HepG2 (cell line): Measurements from ENCODE around the gene STOML1. TPM values are rescaled to one million over a fixed set of nuclear protein-coding genes. Genes with fewer than 3 reads are reported as not detected.

ENCODE experiments used
- ARID5B ChIP-seq: IDR thresholded peaks from 2 replicates; pipeline ENCODE4 v1.4.0; 2020; ENCODE audit warnings: mild to moderate bottlenecking, missing genetic modification reagents
- ATF3 ChIP-seq: sonication (generic); formaldehyde crosslinking; IDR thresholded peaks from 2 replicates; pipeline ENCODE4 v1.4.0; 2020; ENCODE audit warnings: missing genetic modification reagents
- CBX1 ChIP-seq: IDR thresholded peaks from one replicate; pipeline ENCODE4 v1.6.1; 2016; ENCODE audit warnings: antibody characterized with exemption, low read depth
- DMTF1 ChIP-seq: sonication (generic); formaldehyde crosslinking; IDR thresholded peaks from 2 replicates; pipeline ENCODE4 v1.4.0; 2020; ENCODE audit warnings: mild to moderate bottlenecking, missing genetic modification reagents
- ETV5 ChIP-seq: IDR thresholded peaks from 2 replicates; pipeline ENCODE4 v1.6.1; 2018; ENCODE audit warnings: missing biosample characterization, missing genetic modification reagents, inconsistent platforms, borderline replicate concordance
- MAX ChIP-seq: IDR thresholded peaks from 2 replicates; pipeline ENCODE4 v1.6.1; 2012; ENCODE audit warnings: inconsistent platforms
- RNF2 ChIP-seq: fragments of 450-650 bp; conservative IDR thresholded peaks from 2 replicates; pipeline ENCODE4 v1.6.1; 2016; ENCODE audit warnings: low read depth
- SALL1 ChIP-seq: sonication (generic); formaldehyde crosslinking; IDR thresholded peaks from 2 replicates; pipeline ENCODE4 v1.8.0; 2022; ENCODE audit warnings: mild to moderate bottlenecking, missing genetic modification reagents
- SCMH1 ChIP-seq: sonication (generic); formaldehyde crosslinking; IDR thresholded peaks from 2 replicates; pipeline ENCODE4 v1.9.0; 2021; ENCODE audit warnings: missing genetic modification reagents, mild to moderate bottlenecking, borderline replicate concordance
- SRY ChIP-seq: sonication (generic); formaldehyde crosslinking; IDR thresholded peaks from 2 replicates; pipeline ENCODE4 v1.8.0; 2022; ENCODE audit warnings: mild to moderate bottlenecking, missing genetic modification reagents
- TEAD3 ChIP-seq: optimal IDR thresholded peaks from 2 replicates; pipeline ENCODE3; 2016; ENCODE audit warnings: borderline replicate concordance
- TGIF2 ChIP-seq: IDR thresholded peaks from 2 replicates; pipeline ENCODE4 v1.6.1; 2016; ENCODE audit warnings: control low read depth, missing compliant biosample characterization
- TOE1 ChIP-seq: sonication (generic); formaldehyde crosslinking; IDR thresholded peaks from 2 replicates; pipeline ENCODE4 v1.4.0; 2020; ENCODE audit warnings: mild to moderate bottlenecking, missing genetic modification reagents
- UBTF ChIP-seq: sonication (generic); formaldehyde crosslinking; IDR thresholded peaks from 2 replicates; pipeline ENCODE4 v1.4.0; 2020; ENCODE audit warnings: mild to moderate bottlenecking, missing genetic modification reagents
- ZBTB8A ChIP-seq: sonication (generic); formaldehyde crosslinking; IDR thresholded peaks from 2 replicates; pipeline ENCODE4 v1.4.0; 2020; ENCODE audit warnings: mild to moderate bottlenecking, low read depth, missing genetic modification reagents, borderline replicate concordance
- ZFY ChIP-seq: sonication (generic); formaldehyde crosslinking; IDR thresholded peaks from 2 replicates; pipeline ENCODE4 v1.4.0; 2020; ENCODE audit warnings: missing genetic modification reagents
- ZNF17 ChIP-seq: sonication (generic); formaldehyde crosslinking; IDR thresholded peaks from 2 replicates; pipeline ENCODE4 v1.5.0; 2020; ENCODE audit warnings: mild to moderate bottlenecking, missing genetic modification reagents
- ZNF850 ChIP-seq: sonication (generic); formaldehyde crosslinking; conservative IDR thresholded peaks from 2 replicates; pipeline ENCODE4 v1.9.0; 2021; ENCODE audit warnings: mild to moderate bottlenecking, missing genetic modification reagents
- ZSCAN21 ChIP-seq: sonication (generic); formaldehyde crosslinking; IDR thresholded peaks from 2 replicates; pipeline ENCODE4 v1.8.0; 2022; ENCODE audit warnings: mild to moderate bottlenecking, missing genetic modification reagents, moderate library complexity, borderline replicate concordance
- ZSCAN25 ChIP-seq: sonication (generic); formaldehyde crosslinking; IDR thresholded peaks from 2 replicates; pipeline ENCODE4 v1.8.0; 2022; ENCODE audit warnings: mild to moderate bottlenecking, missing genetic modification reagents
- polyA plus RNA-seq, 8 experiments: library from polyadenylated mRNA; depleted of rRNA in 3 of 8; stranded (reverse) in 7 of 8; unstranded in 1 of 8; fragments of >200 nt; fragmentation: Illumina TruSeq in 4 of 8; extraction: Trizol in 4 of 8; gene quantifications; 2 replicates each; pipeline versions ENCODE4 v1.2.1 to v1.2.3, GENCODE V29; 2011 to 2016; ENCODE audit warnings: low read depth in 4 of 8, missing spikeins in 1 of 8, mixed read lengths in 1 of 8; ENCODE audit not compliant: insufficient read depth in 1 of 8
- total RNA-seq, 5 experiments: library from RNA; depleted of rRNA; stranded (reverse); fragments of >200 nt; fragmentation: Illumina TruSeq; extraction: Trizol; gene quantifications; 2 replicates each; pipeline ENCODE4 v1.2.3, GENCODE V29; 2016; ENCODE audit warnings: low read depth in 1 of 5

Gene STOML1
- total and polyA plus RNA-seq, 2 of the 13 experiments (the other 11 are each of a cell fraction or from before 2014, with no cell fraction given): 3.5 to 3.7 TPM

- peak; percentile 55; the same call in 1 of the 2 replicates for TF ChIP-seq UBTF (CRISPR knock-in tag)
- peak; percentile 51 for TF ChIP-seq ETV5
- TF ChIP-seq ATF3: no peak
- TF ChIP-seq ZBTB8A (CRISPR knock-in tag): no peak
- TF ChIP-seq ARID5B: peak; percentile 23; the same call in 1 of the 2 replicates
- no peak for TF ChIP-seq TOE1 (CRISPR knock-in tag)
- TF ChIP-seq ZNF17 (CRISPR knock-in tag): no peak
- TF ChIP-seq TEAD3 (CRISPR knock-in tag): no peak
- TF ChIP-seq SALL1 (CRISPR knock-in tag): peak; percentile 62; the same call in 1 of the 2 replicates
- TF ChIP-seq CBX1: no peak
- TF ChIP-seq SRY (CRISPR knock-in tag): no peak
- peak; percentile 53; the same call in 1 of the 2 replicates for TF ChIP-seq ZSCAN25
- TF ChIP-seq ZSCAN21: 0 out of 2 replicates have a peak, but pooled peaks have one; percentile 21
- TF ChIP-seq ZFY (CRISPR knock-in tag): peak; percentile 67
- TF ChIP-seq SCMH1 (CRISPR knock-in tag): no peak
- TF ChIP-seq DMTF1 (CRISPR knock-in tag): no peak
- TF ChIP-seq RNF2: no peak
- TF ChIP-seq ZNF850 (CRISPR knock-in tag): no peak
- TF ChIP-seq MAX: peak; percentile 30; the same call in 1 of the 2 replicates
- TF ChIP-seq TGIF2: no peak
These were observed 41.1 kb downstream of the STOML1 start (continued) for GRCh38 chr15:73950831-73951561.
